ENCODE results near the gene TBC1D32.

The TBC1D32 gene

GRCh38 chr6:121161886-121162285 lies 172.4 kb downstream of the TBC1D32 start:
- Histone ChIP-seq H3K27me3 (no peaks in the 10 kb centered on the region), H3K27ac (no peak overlapping the region), H3K9me3 (no peaks in the 10 kb centered on the region), H3K4me1 (ENCODE audit: control insufficient read depth in 1 of 2, insufficient read depth in 1 of 2, low read depth in 1 of 2, low read length in 1 of 2) (no peaks in the 10 kb centered on the region), H3K36me3 (no peaks in the 10 kb centered on the region), H3K4me3 (ENCODE audit: low read depth in 1 of 2, low read length in 1 of 2) (no peak overlapping the region)
- TF ChIP-seq CTCF (IDR thresholded peaks at IDR 0.05), result no peak

- H3K27ac ChIP-seq, result no peak overlapping the region
- H3K4me1 ChIP-seq (ENCODE audit: control insufficient read depth in 1 of 2, insufficient read depth in 1 of 2, low read depth in 1 of 2, low read length in 1 of 2), result no peaks in the 10 kb centered on the region
- H3K27me3 ChIP-seq, result no peaks in the 10 kb centered on the region
- no peaks in the 10 kb centered on the region for H3K36me3 ChIP-seq
- no peaks in the 10 kb centered on the region for H3K9me3 ChIP-seq
- no peak overlapping the region for H3K4me3 ChIP-seq (ENCODE audit: low read depth in 1 of 2, low read length in 1 of 2)
- TF ChIP-seq CTCF (IDR thresholded peaks at IDR 0.05), result no peak
These were observed 174.0 kb downstream of the TBC1D32 start for GRCh38 chr6:121160276-121160675.

- H3K27me3 ChIP-seq, result no peaks in the 10 kb centered on the region
- H3K9me3 ChIP-seq, result no peaks in the 10 kb centered on the region
- no peak overlapping the region for H3K4me3 ChIP-seq (ENCODE audit: low read depth in 1 of 2, low read length in 1 of 2)
- H3K4me1 ChIP-seq (ENCODE audit: control insufficient read depth in 1 of 2, insufficient read depth in 1 of 2, low read depth in 1 of 2, low read length in 1 of 2), result no peaks in the 10 kb centered on the region
- TF ChIP-seq CTCF (IDR thresholded peaks at IDR 0.05), result no peak
- no peak overlapping the region for H3K27ac ChIP-seq
- no peaks in the 10 kb centered on the region for H3K36me3 ChIP-seq
These were observed 175.4 kb downstream of the TBC1D32 start for GRCh38 chr6:121158891-121159290.

GRCh38 chr6:121158438-121158837 lies 175.8 kb downstream of the TBC1D32 start:
- H3K27ac ChIP-seq, result no peak overlapping the region
- H3K36me3 ChIP-seq, result no peaks in the 10 kb centered on the region
- H3K27me3 ChIP-seq, result no peaks in the 10 kb centered on the region
- no peak for TF ChIP-seq CTCF (IDR thresholded peaks at IDR 0.05)
- H3K4me3 ChIP-seq (ENCODE audit: low read depth in 1 of 2, low read length in 1 of 2), result no peak overlapping the region
- H3K4me1 ChIP-seq (ENCODE audit: control insufficient read depth in 1 of 2, insufficient read depth in 1 of 2, low read depth in 1 of 2, low read length in 1 of 2), result no peaks in the 10 kb centered on the region
- H3K9me3 ChIP-seq, result no peaks in the 10 kb centered on the region

GRCh38 chr6:121157906-121158305 lies 176.4 kb downstream of the TBC1D32 start:
- H3K27ac ChIP-seq, result no peak overlapping the region
- TF ChIP-seq CTCF (IDR thresholded peaks at IDR 0.05), result no peak
- H3K9me3 ChIP-seq, result no peaks in the 10 kb centered on the region
- no peaks in the 10 kb centered on the region for H3K4me1 ChIP-seq (ENCODE audit: control insufficient read depth in 1 of 2, insufficient read depth in 1 of 2, low read depth in 1 of 2, low read length in 1 of 2)
- no peaks in the 10 kb centered on the region for H3K27me3 ChIP-seq
- H3K36me3 ChIP-seq, result no peaks in the 10 kb centered on the region
- no peak overlapping the region for H3K4me3 ChIP-seq (ENCODE audit: low read depth in 1 of 2, low read length in 1 of 2)

GRCh38 chr6:121143476-121143875 lies 190.8 kb downstream of the TBC1D32 start:
- Histone ChIP-seq H3K27me3 (no peaks in the 10 kb centered on the region), H3K36me3 (no peaks in the 10 kb centered on the region), H3K27ac (no peak overlapping the region), H3K9me3 (no peaks in the 10 kb centered on the region), H3K4me1 (ENCODE audit: control insufficient read depth in 1 of 2, insufficient read depth in 1 of 2, low read depth in 1 of 2, low read length in 1 of 2) (no peaks in the 10 kb centered on the region), H3K4me3 (ENCODE audit: low read depth in 1 of 2, low read length in 1 of 2) (no peak overlapping the region)
- no peak for TF ChIP-seq CTCF (IDR thresholded peaks at IDR 0.05)
